Measurements from ENCODE around the gene PYROXD2.
"Not testable (repeated sequence)": the region's sequence is repeated elsewhere in the genome, so short reads cannot be mapped to it uniquely, and the experiment has no call there.

Gene PYROXD2

DNA sequence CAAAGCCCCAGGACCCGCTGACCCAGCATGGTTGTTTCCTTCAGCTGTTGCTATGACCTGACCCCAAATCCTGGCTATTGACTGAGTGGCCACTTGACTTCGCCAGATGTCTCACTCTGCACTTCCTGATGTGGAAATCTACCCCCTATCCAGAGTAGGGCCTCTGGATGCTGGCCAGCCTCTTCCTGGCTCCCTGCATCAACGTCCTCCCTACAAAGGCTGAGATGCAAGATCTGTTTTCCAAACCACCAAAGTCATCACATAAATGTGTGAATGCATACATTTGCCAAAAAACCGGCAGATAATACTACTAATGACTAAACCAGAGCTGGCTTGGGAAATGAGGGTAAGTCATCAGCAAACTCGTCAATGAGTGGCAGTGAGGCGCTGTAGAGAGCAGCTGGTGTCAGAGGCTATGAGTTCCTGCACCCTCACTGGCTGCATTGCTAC is 70.4 kb downstream of the PYROXD2 start:
- Histone ChIP-seq H3K36me3 (no peaks in the 10 kb centered on the region), H3K27me3 (no peaks in the 10 kb centered on the region), H3K4me1 (no peaks in the 10 kb centered on the region), H3K9me3 (no peaks in the 10 kb centered on the region; the same call in 1 of the 2 replicates), H3K4me3 (ENCODE audit: low read depth, low read length) (no peak overlapping the region)
- TF ChIP-seq, protein P1, sequence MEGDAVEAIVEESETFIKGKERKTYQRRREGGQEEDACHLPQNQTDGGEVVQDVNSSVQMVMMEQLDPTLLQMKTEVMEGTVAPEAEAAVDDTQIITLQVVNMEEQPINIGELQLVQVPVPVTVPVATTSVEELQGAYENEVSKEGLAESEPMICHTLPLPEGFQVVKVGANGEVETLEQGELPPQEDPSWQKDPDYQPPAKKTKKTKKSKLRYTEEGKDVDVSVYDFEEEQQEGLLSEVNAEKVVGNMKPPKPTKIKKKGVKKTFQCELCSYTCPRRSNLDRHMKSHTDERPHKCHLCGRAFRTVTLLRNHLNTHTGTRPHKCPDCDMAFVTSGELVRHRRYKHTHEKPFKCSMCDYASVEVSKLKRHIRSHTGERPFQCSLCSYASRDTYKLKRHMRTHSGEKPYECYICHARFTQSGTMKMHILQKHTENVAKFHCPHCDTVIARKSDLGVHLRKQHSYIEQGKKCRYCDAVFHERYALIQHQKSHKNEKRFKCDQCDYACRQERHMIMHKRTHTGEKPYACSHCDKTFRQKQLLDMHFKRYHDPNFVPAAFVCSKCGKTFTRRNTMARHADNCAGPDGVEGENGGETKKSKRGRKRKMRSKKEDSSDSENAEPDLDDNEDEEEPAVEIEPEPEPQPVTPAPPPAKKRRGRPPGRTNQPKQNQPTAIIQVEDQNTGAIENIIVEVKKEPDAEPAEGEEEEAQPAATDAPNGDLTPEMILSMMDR (IDR thresholded peaks at IDR 0.05; ENCODE audit: low read depth, low read length), result no peak
- DNase-seq, result no peak

DNA sequence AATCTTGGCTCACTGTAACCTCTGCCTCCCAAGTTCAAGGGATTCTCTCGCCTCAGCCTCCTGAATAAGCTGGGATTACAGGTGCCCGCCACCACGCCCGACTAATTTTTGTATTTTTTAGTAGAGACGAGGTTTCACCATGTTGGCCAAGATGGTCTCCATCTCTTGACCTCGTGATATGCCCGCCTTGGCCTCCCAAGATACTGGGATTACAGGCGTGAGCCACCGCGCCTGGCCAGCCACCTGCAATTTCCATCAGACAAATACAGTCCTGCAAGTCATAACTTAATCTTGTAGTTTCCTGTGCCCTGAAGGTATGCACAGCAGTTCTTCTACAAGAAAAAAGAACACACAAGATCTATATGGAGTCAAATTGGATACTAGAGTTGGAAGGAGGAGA is 73.3 kb downstream of the PYROXD2 start:
- not testable (repeated sequence) for H3K4me3 ChIP-seq (ENCODE audit: low read depth, low read length); H3K27me3 ChIP-seq; DNase-seq; H3K9me3 ChIP-seq; H3K4me1 ChIP-seq; H3K36me3 ChIP-seq

DNA sequence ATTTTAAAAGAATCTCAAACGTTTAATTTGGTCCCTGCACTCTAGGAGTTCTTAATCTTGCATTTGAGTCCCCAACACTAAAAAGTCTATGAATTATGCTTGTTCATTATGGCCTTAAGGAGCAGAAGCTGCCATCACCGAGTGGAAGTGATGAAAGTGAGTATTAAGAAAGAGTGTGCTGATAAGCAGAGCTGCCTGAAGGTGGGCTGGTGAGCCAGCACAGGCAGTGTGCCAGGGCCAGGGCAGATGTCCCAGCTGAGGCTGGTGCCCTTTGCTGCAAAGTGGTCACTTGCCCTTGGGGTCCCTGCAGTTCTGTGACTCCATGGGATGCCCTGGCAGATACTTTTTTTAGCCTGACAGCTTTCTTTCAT is 74.1 kb downstream of the PYROXD2 start:
- no peaks in the 10 kb centered on the region for H3K27me3 ChIP-seq
- H3K4me3 ChIP-seq (ENCODE audit: low read depth, low read length), result no peak overlapping the region
- TF ChIP-seq, protein P1 (IDR thresholded peaks at IDR 0.05; ENCODE audit: low read depth, low read length), result 0 out of 2 replicates have a peak, but pooled peaks have one; percentile 11
- H3K36me3 ChIP-seq, result no peaks in the 10 kb centered on the region
- H3K4me1 ChIP-seq, result no peaks in the 10 kb centered on the region
- H3K9me3 ChIP-seq, result no peaks in the 10 kb centered on the region
- DNase-seq, result peak; percentile 22

DNA sequence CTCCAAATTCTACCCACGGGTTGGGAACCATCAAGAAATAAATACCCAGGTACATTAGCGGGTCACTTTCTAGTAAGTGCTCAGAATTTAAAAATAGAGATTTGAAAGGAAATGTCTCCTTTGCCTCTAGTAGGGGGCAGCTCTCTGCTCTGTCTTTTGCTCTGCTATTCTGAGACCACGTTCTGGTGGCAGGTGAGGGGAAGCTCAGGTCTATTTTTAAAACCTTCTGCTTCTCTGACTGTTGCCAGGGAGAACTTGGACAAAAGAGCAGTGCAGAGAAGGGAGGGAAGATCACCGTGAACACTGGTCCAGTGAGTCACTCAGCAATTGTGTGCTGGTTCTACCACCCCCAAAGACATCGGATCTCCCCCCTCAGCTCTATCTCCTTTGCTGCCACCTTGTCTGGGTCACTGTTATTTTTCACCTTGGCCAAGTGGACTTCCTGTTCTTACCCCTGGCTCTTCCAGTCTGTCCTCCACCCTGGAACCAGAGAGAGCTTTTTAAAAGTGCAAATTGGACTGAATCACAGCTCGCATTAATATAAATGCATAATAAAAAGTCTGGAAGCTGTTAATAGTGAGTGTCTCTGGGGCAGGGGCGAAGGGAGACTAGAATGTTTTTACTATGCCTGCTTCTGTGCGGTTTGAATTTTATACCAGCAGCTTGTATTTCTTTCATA is 74.6 kb downstream of the PYROXD2 start:
- TF ChIP-seq, protein P1 (IDR thresholded peaks at IDR 0.05; ENCODE audit: low read depth, low read length), result no peak
- Histone ChIP-seq H3K4me3 (ENCODE audit: low read depth, low read length) (no peak overlapping the region), H3K36me3 (no peaks in the 10 kb centered on the region), H3K9me3 (no peaks in the 10 kb centered on the region), H3K4me1 (no peaks in the 10 kb centered on the region), H3K27me3 (no peaks in the 10 kb centered on the region)
- no peak for DNase-seq

DNA sequence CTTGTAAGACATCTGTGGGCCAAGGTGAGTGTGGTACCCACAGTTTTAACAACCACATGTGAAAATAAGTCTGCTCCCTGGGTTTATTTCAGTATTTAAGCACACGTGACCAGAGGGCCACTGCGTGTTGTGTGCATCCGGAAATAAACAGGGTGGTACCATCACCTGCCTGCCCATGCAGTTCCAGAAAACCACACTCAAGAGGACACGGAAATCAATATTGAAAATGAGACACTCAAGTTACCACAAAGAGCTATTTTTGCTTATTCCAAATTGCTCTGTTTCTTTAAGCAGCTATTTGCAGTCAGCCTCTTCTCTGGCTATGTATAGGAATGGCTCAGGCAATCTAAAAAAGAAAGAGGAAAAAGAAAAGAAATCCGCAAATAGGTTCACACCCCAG is 75.2 kb downstream of the PYROXD2 start:
- Histone ChIP-seq H3K9me3 (no peaks in the 10 kb centered on the region), H3K4me3 (ENCODE audit: low read depth, low read length) (no peak overlapping the region), H3K4me1 (no peaks in the 10 kb centered on the region), H3K27me3 (no peaks in the 10 kb centered on the region), H3K36me3 (no peaks in the 10 kb centered on the region)
- TF ChIP-seq, protein P1 (IDR thresholded peaks at IDR 0.05; ENCODE audit: low read depth, low read length), result no peak
- DNase-seq, result no peak

DNA sequence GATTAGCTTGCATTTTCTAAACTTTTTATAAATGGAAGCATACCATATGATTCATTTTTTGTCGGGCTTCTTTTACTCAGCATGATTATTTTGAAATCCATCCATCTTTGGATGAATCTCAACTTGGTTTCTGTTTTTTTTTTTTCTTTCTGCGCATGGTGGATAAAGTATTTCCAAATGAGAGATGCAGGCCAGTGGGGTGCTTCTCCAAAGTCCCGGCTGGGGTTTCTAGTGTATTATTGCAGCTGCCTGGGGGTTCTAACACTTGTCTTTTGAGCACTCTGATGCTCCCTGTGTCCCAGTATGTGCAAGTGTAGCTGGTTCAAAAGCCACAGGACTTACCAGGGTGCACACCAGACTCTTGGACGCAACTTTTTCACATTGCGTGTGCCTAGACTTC is 76.1 kb downstream of the PYROXD2 start:
- Histone ChIP-seq H3K27me3 (no peaks in the 10 kb centered on the region), H3K9me3 (no peaks in the 10 kb centered on the region), H3K4me1 (no peaks in the 10 kb centered on the region), H3K4me3 (ENCODE audit: low read depth, low read length) (no peak overlapping the region), H3K36me3 (no peaks in the 10 kb centered on the region)
- TF ChIP-seq, protein P1 (IDR thresholded peaks at IDR 0.05; ENCODE audit: low read depth, low read length), result no peak
- DNase-seq, result no peak
